NCI-H2227 treated with DMSO at 0.1 percent for 48 hours (cell line): ENCODE data around the gene UGT3A1.
"Not testable (repeated sequence)": the region's sequence is repeated elsewhere in the genome, so short reads cannot be mapped to it uniquely, and the experiment has no call there.

ENCODE experiments used
- DNase-seq: peaks from one replicate; lab custom pipeline; 2025; lab: John Stamatoyannopoulos, UW

The UGT3A1 gene

GRCh38 chr5:35988529-35988928 is 2.7 kb downstream of the UGT3A1 start:
- DNase-seq: no peak

GRCh38 chr5:35987776-35988175 is 3.4 kb downstream of the UGT3A1 start:
- no peak for DNase-seq

- DNase-seq: no peak
These were observed 11.5 kb downstream of the UGT3A1 start for GRCh38 chr5:35979715-35980114.

DNA sequence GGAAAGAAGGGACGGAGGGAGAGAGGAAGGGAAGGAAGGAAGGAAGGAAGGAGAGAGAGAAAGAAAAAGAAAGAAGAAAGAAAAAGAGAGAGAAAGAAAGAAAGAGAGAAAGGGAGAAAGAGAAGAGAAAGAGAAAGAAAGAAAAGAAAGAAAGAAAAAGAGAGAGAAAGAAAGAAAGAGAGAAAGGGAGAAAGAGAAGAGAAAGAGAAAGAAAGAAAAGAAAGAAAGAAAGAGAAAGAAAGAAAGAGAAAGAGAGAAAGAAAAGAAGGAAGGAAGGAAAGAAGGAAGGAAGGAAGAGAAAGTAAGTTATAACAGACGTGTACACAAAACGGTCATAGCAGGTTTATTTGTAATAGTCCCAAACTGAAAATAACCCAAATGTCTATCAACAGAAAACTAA is 14.3 kb downstream of the UGT3A1 start:
- not testable (repeated sequence) for DNase-seq

GRCh38 chr5:35974570-35974969 is 16.6 kb downstream of the UGT3A1 start:
- no peak for DNase-seq

- no peak for DNase-seq
These were observed 19.3 kb downstream of the UGT3A1 start for GRCh38 chr5:35971878-35972210.

- DNase-seq: no peak
These were observed 19.9 kb downstream of the UGT3A1 start for GRCh38 chr5:35971186-35971877.

GRCh38 chr5:35963381-35963843 is 27.8 kb downstream of the UGT3A1 start:
- no peak for DNase-seq

- DNase-seq: no peak
These were observed 30.9 kb downstream of the UGT3A1 start for GRCh38 chr5:35960328-35960727.

DNA sequence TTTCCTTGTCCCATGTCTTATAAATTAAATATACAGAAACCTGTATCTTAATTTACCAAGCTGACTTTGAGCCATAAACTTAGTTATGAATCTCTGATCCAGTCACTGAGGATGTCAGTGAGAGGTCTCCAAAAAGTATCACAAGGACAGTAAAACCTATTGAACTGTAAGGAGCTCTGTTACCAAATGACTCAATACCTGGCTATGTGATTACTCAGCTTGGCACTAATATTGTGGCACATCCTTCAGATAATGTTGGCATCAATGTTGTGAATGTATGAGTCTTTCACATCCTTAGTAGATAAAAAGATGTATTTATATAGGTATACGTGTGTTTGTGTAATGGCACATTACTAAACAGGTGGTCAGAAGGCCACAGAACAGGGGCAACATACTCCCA is 34.8 kb downstream of the UGT3A1 start:
- DNase-seq: no peak

DNA sequence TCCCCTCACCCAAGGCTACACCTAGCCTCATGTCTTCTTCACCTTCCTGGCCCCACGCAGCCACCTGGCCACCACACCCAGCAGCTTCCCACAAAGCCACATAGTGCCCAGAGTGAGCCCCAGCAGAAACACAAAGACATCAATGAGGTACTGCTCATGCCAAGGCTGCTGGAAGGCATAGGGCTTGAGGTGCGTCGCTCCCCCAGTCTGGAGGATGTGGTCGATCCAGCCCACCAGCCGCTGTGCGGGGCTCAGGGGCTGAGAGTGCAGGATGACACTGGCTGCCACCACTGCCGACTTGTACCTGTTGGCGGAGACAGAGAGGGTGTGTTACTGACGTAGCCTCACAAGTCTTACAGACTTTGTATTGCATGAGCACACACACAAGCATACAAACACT is 37.0 kb downstream of the UGT3A1 start:
- no peak for DNase-seq

- DNase-seq: no peak
These were observed 44.1 kb downstream of the UGT3A1 start for GRCh38 chr5:35947085-35947484.

DNA sequence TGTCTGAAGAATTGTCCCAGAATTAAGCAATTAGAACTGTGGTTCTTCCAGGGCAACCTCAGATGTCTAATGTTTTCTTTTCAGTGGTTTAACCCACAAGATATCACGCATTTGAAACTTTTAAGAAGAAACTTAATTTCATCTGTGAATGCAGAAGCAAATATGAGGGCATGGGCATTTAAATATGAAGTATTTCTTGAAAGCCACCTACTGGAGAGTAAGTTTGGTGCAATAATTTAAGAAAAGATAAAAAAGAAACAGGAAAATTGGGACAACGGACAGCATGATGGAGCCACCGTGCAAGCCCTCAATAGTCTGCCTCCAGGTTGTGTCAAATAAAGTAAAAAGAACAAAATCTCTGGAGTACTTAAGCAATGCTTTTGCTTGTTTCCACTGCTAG is 51.6 kb downstream of the UGT3A1 start:
- DNase-seq: no peak

- no peak for DNase-seq
These were observed 52.5 kb downstream of the UGT3A1 start, which contains the start of gene CAPSL for GRCh38 chr5:35938568-35939227. CAPSL (minus strand) TSS chr5:35938622; CDS start chr5:35921120, 17,502 bp downstream.

- DNase-seq: peak; percentile 64
These were observed 64.7 kb downstream of the UGT3A1 start for GRCh38 chr5:35926389-35927051.

- DNase-seq: peak; percentile 16
These were observed 66.1 kb downstream of the UGT3A1 start for GRCh38 chr5:35924950-35925722.

DNA sequence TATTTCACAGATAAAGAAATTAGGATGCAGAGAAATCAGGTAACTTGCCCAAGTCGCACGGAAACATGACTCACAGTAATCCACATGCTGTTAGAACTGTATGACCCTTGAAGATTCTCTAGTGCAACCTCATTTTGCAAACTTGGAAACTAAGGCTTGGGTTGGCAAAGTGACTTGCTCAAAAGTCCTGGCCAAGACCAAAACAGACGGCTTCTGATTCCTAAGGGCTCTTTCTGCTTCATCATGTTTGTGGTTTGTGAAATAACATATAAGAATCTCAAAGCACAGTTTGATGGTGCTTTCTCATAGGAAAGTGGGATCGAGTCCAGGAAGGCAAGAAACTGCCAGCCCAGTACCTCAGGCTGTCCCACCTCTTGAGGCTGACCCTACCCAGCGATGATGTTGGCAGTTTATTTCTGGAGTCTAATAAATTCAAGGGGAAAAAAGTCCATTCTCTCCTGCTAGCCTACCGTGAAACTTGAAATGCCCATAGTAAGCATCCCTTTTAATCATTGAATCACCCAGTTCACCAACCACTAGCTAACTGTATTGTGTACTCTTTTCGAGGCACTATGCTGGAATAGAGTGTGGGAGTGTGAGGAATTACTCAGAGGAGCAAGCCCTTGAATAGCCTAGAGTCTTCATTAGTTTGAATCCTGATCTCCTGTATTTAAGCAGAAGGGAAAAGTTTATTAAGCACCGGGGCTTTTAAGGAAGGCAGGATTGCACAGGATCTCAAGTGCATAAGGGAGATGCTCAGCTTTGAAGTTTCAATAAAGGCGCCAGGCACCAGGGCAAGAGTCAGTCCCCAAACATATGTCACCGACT is 66.9 kb downstream of the UGT3A1 start:
- DNase-seq: no peak

- DNase-seq: no peak
These were observed 68.7 kb downstream of the UGT3A1 start for GRCh38 chr5:35922468-35922867.

- DNase-seq: no peak
These were observed 69.3 kb downstream of the UGT3A1 start for GRCh38 chr5:35921930-35922329.

DNA sequence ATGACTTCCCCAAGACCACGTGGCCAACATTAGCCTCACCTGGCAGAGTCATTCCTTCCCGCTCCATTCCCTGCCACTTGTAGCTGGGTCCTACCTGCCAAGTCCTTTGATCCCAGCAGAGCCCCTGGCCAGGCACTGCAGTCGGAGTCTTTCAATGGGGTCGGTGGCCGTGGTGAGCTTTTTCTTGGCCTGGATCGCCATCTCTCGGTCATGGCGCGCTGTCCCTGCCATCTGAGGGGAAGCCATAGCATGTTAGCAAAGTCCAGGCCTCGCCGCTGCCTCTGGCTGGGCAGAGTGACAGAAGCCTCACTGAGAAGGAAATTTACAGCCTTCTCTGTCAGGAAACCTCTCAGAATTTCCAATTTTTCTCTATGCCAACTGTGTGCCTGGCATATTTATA is 70.3 kb downstream of the UGT3A1 start:
- no peak for DNase-seq

DNA sequence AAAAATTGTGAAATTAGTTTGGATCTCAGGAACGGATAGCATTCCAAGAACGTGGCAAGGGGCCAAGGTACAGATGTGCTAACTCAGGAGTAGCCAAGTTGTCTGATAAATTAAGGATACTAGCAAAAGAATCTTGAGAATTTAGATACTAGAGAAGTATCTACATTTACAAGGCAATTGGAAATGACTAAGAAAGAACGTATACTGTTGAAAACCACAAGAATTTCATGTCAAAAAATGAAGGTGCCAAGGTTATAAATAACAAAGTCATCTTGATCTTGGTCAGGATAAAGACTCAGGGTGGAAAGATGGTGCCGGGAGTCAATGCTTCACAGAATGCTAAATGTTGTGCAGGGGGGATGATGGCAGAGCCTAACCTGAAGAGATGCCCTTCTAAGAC is 72.0 kb downstream of the UGT3A1 start:
- DNase-seq: no peak

- no peak for DNase-seq
These were observed 82.4 kb downstream of the UGT3A1 start for GRCh38 chr5:35908814-35909213.
